Spleen (tissue), 11 donors: ENCODE data around the gene FSIP1. TPM values are rescaled to one million over a fixed set of nuclear protein-coding genes. Genes with fewer than 3 reads are reported as not detected.

Experiments used
- DNase-seq: peaks from one replicate; pipeline ENCODE4 v3.0.0-alpha.2; 2020
- H3K27ac ChIP-seq, 8 donors: fragments of 200-600 bp; sonication (generic) in 7 of 8; 1 replicate in 4 of 8; 2 replicates in 4 of 8; pipeline versions ENCODE4 v1.5.0 to v1.8.0; 2016 to 2021; ENCODE audit warnings: inconsistent platforms in 4 of 8, mild to moderate bottlenecking in 4 of 8, moderate library complexity in 1 of 8
- H3K27me3 ChIP-seq, 7 donors: fragments of 200-600 bp; sonication (generic) in 6 of 7; replicated peaks in 1 of 7; 1 replicate in 4 of 7; 2 replicates in 3 of 7; pipeline versions ENCODE4 v1.5.0 to v1.8.0; 2016 to 2021; ENCODE audit warnings: inconsistent platforms in 3 of 7, mild to moderate bottlenecking in 1 of 7
- H3K36me3 ChIP-seq, 6 donors: fragments of 200-600 bp; sonication (generic) in 5 of 6; 1 replicate in 4 of 6; 2 replicates in 2 of 6; pipeline versions ENCODE4 v1.5.0 to v1.8.0; 2016 to 2021; ENCODE audit warnings: inconsistent platforms in 2 of 6
- H3K4me1 ChIP-seq, 6 donors: fragments of 200-600 bp; sonication (generic) in 5 of 6; 1 replicate in 3 of 6; 2 replicates in 3 of 6; pipeline versions ENCODE4 v1.5.0 to v1.8.0; 2016 to 2021; ENCODE audit warnings: inconsistent platforms in 3 of 6
- H3K4me3 ChIP-seq, 8 donors: fragments of 200-600 bp; sonication (generic) in 7 of 8; 1 replicate in 4 of 8; 2 replicates in 4 of 8; pipeline versions ENCODE4 v1.5.0 to v1.8.0; 2016 to 2021; ENCODE audit warnings: inconsistent platforms in 4 of 8, mild to moderate bottlenecking in 4 of 8, moderate library complexity in 2 of 8
- H3K9me3 ChIP-seq, 8 donors: fragments of 200-600 bp; sonication (generic) in 7 of 8; 1 replicate in 4 of 8; 2 replicates in 4 of 8; pipeline versions ENCODE4 v1.5.0 to v1.8.0; 2016 to 2021; ENCODE audit warnings: inconsistent platforms in 4 of 8
- POLR2A ChIP-seq, 3 donors: fragments of 450-650 bp; IDR thresholded peaks; one replicate each; pipeline ENCODE4 v1.5.1; 2017; ENCODE audit warnings: antibody characterized with exemption in 3 of 3, mild to moderate bottlenecking in 1 of 3
- POLR2AphosphoS5 ChIP-seq, 3 donors: sonication (generic); formaldehyde crosslinking; IDR thresholded peaks; one replicate each; pipeline ENCODE4 v1.5.1; 2017; ENCODE audit warnings: antibody characterized with exemption in 3 of 3
- WGBS, 5 donors: extraction: QIAGEN DNeasy Blood & Tissue Kit in 3 of 5; methylation state at CpG; one replicate each; pipeline versions ENCODE4 v1.1.5 to v1.1.7; 2013 to 2018; 5-methylcytosine and 5-hydroxymethylcytosine counted together
- intact Hi-C: fragments of 100-400 bp; cut with DNase I; formaldehyde crosslinking; loops from one replicate; pipeline ENCODE4 v1.15.0; 2023; ENCODE audit warnings: low total_unique reads
- polyA plus RNA-seq, 3 donors: library from polyadenylated mRNA; stranded (reverse); fragments of 200-250 nt; gene quantifications; one replicate each; pipeline ENCODE4 v1.2.1, GENCODE V29; 2013
- total RNA-seq, 7 donors: library from RNA; depleted of rRNA in 3 of 7; stranded (reverse); fragments of >200 nt in 3 of 7; fragmentation: NEBNext Ultra II Directional in 4 of 7; extraction: Animal tissue kit (Norgen Biotek cat#: 25700) in 4 of 7; gene quantifications; one replicate each; pipeline versions ENCODE4 v1.1.0 to v1.2.1, GENCODE V29; 2016 to 2021
- TF ChIP-seq, protein P1 (sequence below), 11 experiments: fragments of 200-600 bp in 7 of 11; fragments of 450-650 bp in 4 of 11; sonication (generic) in 4 of 11; IDR thresholded peaks in 8 of 11; conservative IDR thresholded peaks in 3 of 11; 1 replicate in 7 of 11; 2 replicates in 4 of 11; pipeline versions ENCODE4 v1.4.0 to v1.8.0; 2016 to 2021; ENCODE audit warnings: antibody characterized with exemption in 11 of 11, inconsistent platforms in 4 of 11, mild to moderate bottlenecking in 1 of 11
- donor health status: healthy with polysubstance abuse.
- donor health status: DM: no; HTN: no; CAD: no; lungs with moderate emphysema.
- donor health status: DM: no; HTN: no; CAD: no.
- donor health status: Bipolar disorder and iron deficiency.
- donor health status: healthy.
- donor health status: DM: no; HTN: no; CAD: no.
- donor health status: DM: yes; HTN: yes; CAD: no.

Gene FSIP1
- total and polyA plus RNA-seq, 10 donors: 0.09 to 2.3 (median 0.45) TPM

DNA sequence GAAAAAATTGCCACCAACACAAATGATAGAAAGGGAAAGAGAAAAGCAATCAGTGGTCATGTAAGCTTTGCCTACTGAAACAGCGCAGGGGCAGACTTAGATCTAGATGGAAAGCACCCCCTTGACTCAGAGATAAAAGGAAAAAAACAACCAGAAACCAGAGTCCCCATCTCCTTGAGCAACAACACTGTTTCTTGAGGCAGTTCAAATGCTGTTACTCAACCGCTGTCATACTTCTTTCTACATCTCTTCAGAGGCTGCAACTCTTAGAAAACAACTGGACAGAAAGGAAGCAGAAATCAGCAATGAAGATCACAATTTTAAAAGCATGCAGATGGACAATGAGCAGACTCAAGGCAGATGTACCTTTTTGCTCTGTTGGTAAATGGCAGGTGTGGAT lies 36.5 kb downstream of the FSIP1 start:
- Histone ChIP-seq H3K27me3 (no peaks in the 10 kb centered on the region), H3K4me3 (no peak overlapping the region), H3K4me1 (no peaks in the 10 kb centered on the region), H3K27ac (no peak overlapping the region), H3K9me3 (no peaks in the 10 kb centered on the region), H3K36me3 (no peaks in the 10 kb centered on the region)
- TF ChIP-seq, protein P1, sequence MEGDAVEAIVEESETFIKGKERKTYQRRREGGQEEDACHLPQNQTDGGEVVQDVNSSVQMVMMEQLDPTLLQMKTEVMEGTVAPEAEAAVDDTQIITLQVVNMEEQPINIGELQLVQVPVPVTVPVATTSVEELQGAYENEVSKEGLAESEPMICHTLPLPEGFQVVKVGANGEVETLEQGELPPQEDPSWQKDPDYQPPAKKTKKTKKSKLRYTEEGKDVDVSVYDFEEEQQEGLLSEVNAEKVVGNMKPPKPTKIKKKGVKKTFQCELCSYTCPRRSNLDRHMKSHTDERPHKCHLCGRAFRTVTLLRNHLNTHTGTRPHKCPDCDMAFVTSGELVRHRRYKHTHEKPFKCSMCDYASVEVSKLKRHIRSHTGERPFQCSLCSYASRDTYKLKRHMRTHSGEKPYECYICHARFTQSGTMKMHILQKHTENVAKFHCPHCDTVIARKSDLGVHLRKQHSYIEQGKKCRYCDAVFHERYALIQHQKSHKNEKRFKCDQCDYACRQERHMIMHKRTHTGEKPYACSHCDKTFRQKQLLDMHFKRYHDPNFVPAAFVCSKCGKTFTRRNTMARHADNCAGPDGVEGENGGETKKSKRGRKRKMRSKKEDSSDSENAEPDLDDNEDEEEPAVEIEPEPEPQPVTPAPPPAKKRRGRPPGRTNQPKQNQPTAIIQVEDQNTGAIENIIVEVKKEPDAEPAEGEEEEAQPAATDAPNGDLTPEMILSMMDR (IDR thresholded peaks at IDR 0.05 in 8 of 11, conservative IDR thresholded peaks at IDR 0.05 in 3 of 11): no peak
- no peak for TF ChIP-seq POLR2A (IDR thresholded peaks at IDR 0.05)
- no peak for TF ChIP-seq POLR2AphosphoS5 (IDR thresholded peaks at IDR 0.05)
- no peak for DNase-seq
- WGBS, 5 donors: 67 to 90% (median 86%) methylated on average over 2 of the region's 2 CpGs
- intact Hi-C loops: no loop called here

DNA sequence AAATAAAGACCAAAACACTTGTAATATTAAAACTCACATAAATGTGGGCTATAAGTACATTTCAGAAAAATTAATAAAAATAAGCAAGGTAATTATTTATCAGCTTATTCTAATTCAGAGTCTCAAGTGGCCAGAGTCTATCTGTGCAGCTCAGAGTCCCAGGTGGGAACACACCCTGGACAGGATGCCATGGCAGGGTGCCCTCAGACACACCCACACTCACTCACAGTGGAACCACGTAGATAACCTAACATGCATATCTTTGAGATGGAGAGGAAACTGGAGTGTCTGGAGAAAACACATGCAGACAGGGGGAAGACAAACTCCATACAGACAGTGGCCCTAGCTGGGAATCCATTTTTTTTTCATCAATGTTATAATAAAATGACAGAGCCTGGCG lies 37.2 kb downstream of the FSIP1 start:
- no peaks in the 10 kb centered on the region for H3K36me3 ChIP-seq
- no peak for DNase-seq
- H3K4me3 ChIP-seq: no peak overlapping the region
- H3K9me3 ChIP-seq: no peaks in the 10 kb centered on the region
- no peaks in the 10 kb centered on the region for H3K27me3 ChIP-seq
- H3K27ac ChIP-seq: no peak overlapping the region
- WGBS, 5 donors: 33 to 77% (median 62%) methylated on average over 2 of the region's 2 CpGs
- intact Hi-C loops: no loop called here
- no peaks in the 10 kb centered on the region for H3K4me1 ChIP-seq
- no peak for TF ChIP-seq POLR2AphosphoS5 (IDR thresholded peaks at IDR 0.05)

DNA sequence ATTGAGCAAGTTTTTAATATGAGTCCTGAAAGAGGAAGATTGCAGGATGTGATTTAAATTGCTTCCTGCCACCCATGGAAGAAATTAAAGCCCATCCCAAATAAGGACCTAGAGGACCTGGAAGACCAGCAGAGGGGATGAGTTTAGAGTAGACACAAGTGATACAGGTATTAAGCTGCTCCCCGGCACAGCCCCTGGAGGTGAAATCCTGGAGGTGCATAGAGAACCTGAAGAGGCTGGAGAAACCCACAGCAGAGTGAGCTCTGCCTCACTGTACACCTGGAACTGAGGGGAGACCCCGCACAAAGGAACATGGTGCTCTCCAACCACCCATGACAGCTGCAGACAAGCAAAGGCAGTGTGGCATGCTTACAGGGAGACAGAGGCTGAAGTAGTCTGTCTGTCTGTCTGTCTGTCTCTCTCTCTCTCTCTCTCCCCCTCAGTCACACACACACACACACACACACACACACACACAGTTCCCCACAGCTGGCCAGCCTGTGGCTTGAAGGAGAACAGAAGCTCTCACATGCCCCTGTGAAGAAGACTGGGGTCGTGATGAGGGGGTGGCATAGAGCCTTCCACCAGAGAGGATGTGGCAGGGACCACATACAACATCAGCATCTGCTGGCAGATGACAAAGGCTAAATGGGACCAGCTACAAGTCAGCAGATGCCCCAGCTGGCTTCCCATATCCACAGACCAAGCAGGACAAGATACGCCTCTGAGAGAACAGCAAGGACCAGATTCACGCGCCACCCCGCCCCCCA lies 38.1 kb downstream of the FSIP1 start:
- WGBS, 5 donors: 80 to 90% (median 86%) methylated on average over 7 of the region's 7 CpGs
- no peak overlapping the region for H3K27ac ChIP-seq
- no peaks in the 10 kb centered on the region for H3K27me3 ChIP-seq
- H3K9me3 ChIP-seq: no peaks in the 10 kb centered on the region
- no peaks in the 10 kb centered on the region for H3K36me3 ChIP-seq
- DNase-seq: no peak
- TF ChIP-seq POLR2A (IDR thresholded peaks at IDR 0.05) (no peak), POLR2AphosphoS5 (IDR thresholded peaks at IDR 0.05) (no peak)
- TF ChIP-seq, protein P1 (IDR thresholded peaks at IDR 0.05 in 8 of 11, conservative IDR thresholded peaks at IDR 0.05 in 3 of 11): no peak
- H3K4me1 ChIP-seq: no peaks in the 10 kb centered on the region
- H3K4me3 ChIP-seq: no peak overlapping the region
- intact Hi-C loops: no loop called here

DNA sequence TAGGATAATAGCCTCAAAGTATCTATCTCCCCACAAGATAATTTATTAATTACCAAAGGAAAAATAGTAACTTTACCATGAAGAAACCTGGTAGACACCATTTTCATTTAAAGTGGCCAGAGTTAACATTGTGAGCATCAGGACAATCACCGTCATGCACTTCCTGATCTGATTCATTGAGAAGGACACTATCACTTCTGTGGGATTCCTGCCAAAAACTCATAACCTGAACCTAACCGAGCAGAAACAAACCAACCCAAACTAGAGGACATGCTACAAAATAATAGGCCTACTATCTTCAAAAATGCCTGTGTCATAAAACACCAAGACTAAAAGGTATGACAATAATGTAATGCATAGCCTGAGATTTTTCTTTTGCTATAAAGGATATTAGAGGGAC lies 39.0 kb downstream of the FSIP1 start:
- no peaks in the 10 kb centered on the region for H3K27me3 ChIP-seq
- H3K4me3 ChIP-seq: no peak overlapping the region
- intact Hi-C loops: no loop called here
- DNase-seq: no peak
- H3K9me3 ChIP-seq: no peaks in the 10 kb centered on the region
- TF ChIP-seq POLR2A (IDR thresholded peaks at IDR 0.05): no peak
- TF ChIP-seq, protein P1 (IDR thresholded peaks at IDR 0.05 in 8 of 11, conservative IDR thresholded peaks at IDR 0.05 in 3 of 11): no peak
- TF ChIP-seq POLR2AphosphoS5 (IDR thresholded peaks at IDR 0.05): no peak
- no peaks in the 10 kb centered on the region for H3K4me1 ChIP-seq
- WGBS, 5 donors: 35 to 74% (median 63%) methylated on average over 2 of the region's 2 CpGs
- no peak overlapping the region for H3K27ac ChIP-seq
- no peaks in the 10 kb centered on the region for H3K36me3 ChIP-seq
